HG02759 (cell line): ENCODE data around the gene ZNF662.

Source experiments
- ATAC-seq: cut with Tn5 transposase; IDR thresholded peaks from one replicate; pipeline ENCODE4 v1.9.1; 2021; ENCODE audit warnings: mild to moderate bottlenecking, moderate library complexity; ENCODE audit not compliant: unreplicated experiment

ZNF662 gene

GRCh38 chr3:42886294-42886822, 19.6 kb upstream of the ZNF662 start:
- no peak for ATAC-seq

- ATAC-seq = no peak
Measured at GRCh38 chr3:42887084-42887483, 18.9 kb upstream of the ZNF662 start.

GRCh38 chr3:42891042-42891441, 14.9 kb upstream of the ZNF662 start:
- ATAC-seq = no peak

GRCh38 chr3:42892169-42892568, 13.8 kb upstream of the ZNF662 start:
- no peak for ATAC-seq

GRCh38 chr3:42892807-42893206, 13.1 kb upstream of the ZNF662 start:
- no peak for ATAC-seq

- ATAC-seq = no peak
Measured at GRCh38 chr3:42894698-42895579, 11.0 kb upstream of the ZNF662 start.

- no peak for ATAC-seq
Measured at GRCh38 chr3:42895580-42895868, 10.4 kb upstream of the ZNF662 start.

GRCh38 chr3:42898896-42899675, 6.9 kb upstream of the ZNF662 start:
- no peak for ATAC-seq

GRCh38 chr3:42900226-42901072, 5.5 kb upstream of the ZNF662 start:
- ATAC-seq = no peak

GRCh38 chr3:42901073-42901415, 4.9 kb upstream of the ZNF662 start:
- no peak for ATAC-seq

- no peak for ATAC-seq
Measured at GRCh38 chr3:42902257-42902656, 3.7 kb upstream of the ZNF662 start.

GRCh38 chr3:42904076-42904475, 1.9 kb upstream of the ZNF662 start:
- ATAC-seq = no peak

GRCh38 chr3:42905740-42906069, 237 bp upstream of the ZNF662 start:
- no peak for ATAC-seq

- no peak for ATAC-seq
Measured at GRCh38 chr3:42906848-42907183, 874 bp downstream of the ZNF662 start.

- ATAC-seq = no peak
Measured at GRCh38 chr3:42908675-42909074, 2.7 kb downstream of the ZNF662 start.

GRCh38 chr3:42911551-42911950, 5.6 kb downstream of the ZNF662 start:
- no peak for ATAC-seq

- no peak for ATAC-seq
Measured at GRCh38 chr3:42914771-42915515, 9.0 kb downstream of the ZNF662 start.

GRCh38 chr3:42923606-42924005, 17.7 kb downstream of the ZNF662 start:
- no peak for ATAC-seq

GRCh38 chr3:42926310-42926709, 20.4 kb downstream of the ZNF662 start:
- no peak for ATAC-seq

GRCh38 chr3:42934111-42934510, 28.2 kb downstream of the ZNF662 start:
- ATAC-seq = no peak

- no peak for ATAC-seq
Measured at GRCh38 chr3:42934910-42935309, 29.0 kb downstream of the ZNF662 start.
